HCT116 (cell line): ENCODE measurements around the gene SLC25A25. TPM values are rescaled to one million over a fixed set of nuclear protein-coding genes. Genes with fewer than 3 reads are reported as not detected.

Experiments used
- ATAC-seq: fragments of 200-7000 bp; cut with Tn5 transposase; 2 replicates; pipeline ENCODE4 v1.9.1; 2020; ENCODE audit warnings: mild to moderate bottlenecking, moderate library complexity
- BruUV-seq: library from RNA; stranded (reverse); fragments of 400-500 nt; replicated peaks from 2 replicates; lab custom pipeline; 2021; lab: Mats Ljungman, UMichigan
- CTCF ChIA-PET: fragments of 300-600 bp; sonication (Branson Sonifier 250); formaldehyde crosslinking; loops from one replicate; lab custom pipeline; 2021; ENCODE audit warnings: antibody characterized with exemption; lab: Charles Lee
- POLR2A ChIA-PET: fragments of 300-600, 350-600 bp; sonication (Branson Sonifier 250); formaldehyde crosslinking; loops from one replicate; lab custom pipeline; 2021; ENCODE audit warnings: antibody characterized with exemption; lab: Charles Lee
- RAD21 ChIA-PET, 2 experiments: fragments of 300-600 bp; sonication (Branson Sonifier 250); formaldehyde crosslinking; loops; one replicate each; lab custom pipeline; 2023; ENCODE audit warnings: low total read pairs in 2 of 2; ENCODE audit not compliant: uncharacterized antibody in 2 of 2, unreplicated experiment in 2 of 2, low non-redundant PET in 1 of 2; lab: Charles Lee
- DNase-seq: peaks from one replicate; pipeline ENCODE4 v3.0.0-alpha.2; 2010; ENCODE audit warnings: low read depth, low spot score
- H2AFZ ChIP-seq: fragments of 200-600 bp; shearing (Covaris generic), sonication (generic); 2 replicates; pipeline ENCODE4 v1.6.1; 2017; ENCODE audit warnings: low read depth, mixed run types, mixed read lengths, antibody characterized with exemption, low read length; ENCODE audit not compliant: poor library complexity, severe bottlenecking
- H3K27ac ChIP-seq: 2 replicates; pipeline ENCODE4 v1.5.1; 2012; ENCODE audit warnings: low read depth, low read length
- H3K27me3 ChIP-seq: fragments of 200-600 bp; sonication (generic); 2 replicates; pipeline ENCODE4 v1.6.1; 2016; ENCODE audit warnings: mixed run types, low read length, mixed read lengths; ENCODE audit not compliant: insufficient read depth
- H3K36me3 ChIP-seq, 2 experiments: fragments of 200-500 bp in 1 of 2; fragments of 200-600 bp in 1 of 2; sonication (Bioruptor generic) in 1 of 2; sonication (generic) in 1 of 2; 2 replicates each; pipeline versions ENCODE4 v1.5.1 to v1.6.1; 2014 to 2016; ENCODE audit warnings: low read length in 2 of 2, inconsistent platforms in 1 of 2, mixed read lengths in 1 of 2, mixed run types in 1 of 2; ENCODE audit not compliant: insufficient read depth in 2 of 2, control insufficient read depth in 1 of 2
- H3K4me1 ChIP-seq, 2 experiments: fragments of 200-600 bp in 1 of 2; sonication (generic) in 1 of 2; 2 replicates each; pipeline versions ENCODE4 v1.5.1 to v1.6.1; 2012 to 2017; ENCODE audit warnings: low read length in 2 of 2, inconsistent platforms in 1 of 2, mild to moderate bottlenecking in 1 of 2, mixed read lengths in 1 of 2, mixed run types in 1 of 2, moderate library complexity in 1 of 2; ENCODE audit not compliant: insufficient read depth in 2 of 2, control insufficient read depth in 1 of 2
- H3K4me2 ChIP-seq: fragments of 200-600 bp; sonication (generic); 2 replicates; pipeline ENCODE4 v1.6.1; 2017; ENCODE audit warnings: mixed run types, low read length, mixed read lengths
- H3K4me3 ChIP-seq, 2 experiments: fragments of 200-600 bp in 1 of 2; sonication (generic) in 1 of 2; replicated peaks in 1 of 2; 2 replicates each; pipeline ENCODE4 v1.5.1; 2011 to 2016; ENCODE audit warnings: low read length in 2 of 2, control low read depth in 1 of 2, low read depth in 1 of 2, mild to moderate bottlenecking in 1 of 2, mixed read lengths in 1 of 2, mixed run types in 1 of 2
- H3K79me2 ChIP-seq: fragments of 200-600 bp; sonication (generic); 2 replicates; pipeline ENCODE4 v1.6.1; 2017; ENCODE audit warnings: mild to moderate bottlenecking, mixed run types, low read length, moderate library complexity, mixed read lengths; ENCODE audit not compliant: insufficient read depth
- H3K9ac ChIP-seq: fragments of 200-600 bp; sonication (generic); 2 replicates; pipeline ENCODE4 v1.6.1; 2016; ENCODE audit warnings: low read length, mixed read lengths
- H3K9me2 ChIP-seq: fragments of 200-600 bp; sonication (generic), shearing (Covaris generic); 2 replicates; pipeline ENCODE4 v1.6.1; 2017; ENCODE audit warnings: mixed run types, mild to moderate bottlenecking, moderate library complexity; ENCODE audit not compliant: insufficient read depth
- H3K9me3 ChIP-seq, 2 experiments: fragments of 200-500 bp in 1 of 2; fragments of 200-600 bp in 1 of 2; sonication (Bioruptor generic) in 1 of 2; sonication (generic) in 1 of 2; 2 replicates each; pipeline ENCODE4 v1.6.1; 2014 to 2017; ENCODE audit warnings: low read length in 2 of 2, mixed read lengths in 2 of 2, inconsistent platforms in 1 of 2, low read depth in 1 of 2, mild to moderate bottlenecking in 1 of 2, mixed run types in 1 of 2, moderate library complexity in 1 of 2; ENCODE audit not compliant: control insufficient read depth in 1 of 2, insufficient read depth in 1 of 2
- H4K20me1 ChIP-seq: fragments of 200-600 bp; sonication (generic), shearing (Covaris generic); 2 replicates; pipeline ENCODE4 v1.6.1; 2017; ENCODE audit warnings: mixed run types, mild to moderate bottlenecking, moderate library complexity; ENCODE audit not compliant: insufficient read depth
- CTCF ChIP-seq, 3 experiments: fragments of 200-600 bp in 1 of 3; sonication (generic) in 1 of 3; IDR thresholded peaks in 2 of 3; conservative IDR thresholded peaks in 1 of 3; 2 replicates each; pipeline ENCODE4 v1.5.1; 2012 to 2017; ENCODE audit warnings: low read depth in 2 of 3, low read length in 2 of 3, antibody characterized with exemption in 1 of 3, borderline replicate concordance in 1 of 3, control low read depth in 1 of 3, mild to moderate bottlenecking in 1 of 3, mixed read lengths in 1 of 3, mixed run types in 1 of 3, moderate library complexity in 1 of 3; ENCODE audit not compliant: insufficient read depth in 1 of 3
- EZH2phosphoT487 ChIP-seq: fragments of 200-600 bp; IDR thresholded peaks from 2 replicates; pipeline ENCODE4 v1.6.1; 2018; ENCODE audit warnings: antibody characterized with exemption, borderline replicate concordance
- RAD21 ChIP-seq: IDR thresholded peaks from 2 replicates; pipeline ENCODE4 v1.6.1; 2012; ENCODE audit warnings: low read depth, mild to moderate bottlenecking
- ZBTB33 ChIP-seq: IDR thresholded peaks from 2 replicates; pipeline ENCODE4 v1.6.1; 2011; ENCODE audit warnings: mild to moderate bottlenecking, low read length, moderate library complexity; ENCODE audit not compliant: insufficient replicate concordance; ENCODE audit errors: extremely low read depth
- intact Hi-C: fragments of 100-400 bp; cut with micrococcal nuclease; formaldehyde crosslinking; loops from 2 replicates; pipeline ENCODE4 v1.10.0; 2022
- total RNA-seq: library from RNA; stranded (reverse); gene quantifications from one replicate; pipeline ENCODE4 v1.2.1, GENCODE V29; 2021; ENCODE audit not compliant: unreplicated experiment

The SLC25A25 gene
- total RNA-seq, 1 experiment from 2014 or later = 15.3 TPM

- ChIA-PET POLR2A (no interaction called here), CTCF (no interaction called here), RAD21 (no interaction called here)
- H3K4me3 ChIP-seq = no peak overlapping the region
- peaks cover 8 to 13% of the 10 kb centered on the region in 2 experiments for H3K4me1 ChIP-seq
- no peak overlapping the region for H2AFZ ChIP-seq
- H3K79me2 ChIP-seq = peaks cover 31% of the 10 kb centered on the region
- H3K9me2 ChIP-seq = no peaks in the 10 kb centered on the region
- H3K4me2 ChIP-seq = no peak overlapping the region
- H4K20me1 ChIP-seq = no peaks in the 10 kb centered on the region; the same call in 1 of the 2 replicates
- H3K27ac ChIP-seq = no peak overlapping the region
- H3K27me3 ChIP-seq = no peaks in the 10 kb centered on the region
- no TSS peak for BruUV-seq
- no peaks in the 10 kb centered on the region for H3K9me3 ChIP-seq
- no peak overlapping the region for H3K9ac ChIP-seq
- ATAC-seq = peak; percentile 54; the same call in 1 of the 2 replicates
- H3K36me3 ChIP-seq = peaks cover 13 to 39% of the 10 kb centered on the region in 2 experiments
- no peak for DNase-seq
- intact Hi-C loops = no loop called here
- peak; percentile 17 to 46 (median 31); a peak in 4 of 6 replicates for TF ChIP-seq CTCF (IDR thresholded peaks at IDR 0.05 in 2 of 3, conservative IDR thresholded peaks at IDR 0.05 in 1 of 3; ENCODE audit: borderline replicate concordance in 1 of 3, insufficient read depth in 1 of 3, low read depth in 2 of 3, low read length in 2 of 3)
- TF ChIP-seq RAD21 = peak; percentile 50
- no peak for TF ChIP-seq EZH2phosphoT487
- no peak for TF ChIP-seq ZBTB33
Observed at GRCh38 chr9:128103589-128103962, 35.5 kb downstream of the SLC25A25 start.
